Uterus (tissue), 4 donors: ENCODE data around the gene FIGN. TPM values are rescaled to one million over a fixed set of nuclear protein-coding genes. Genes with fewer than 3 reads are reported as not detected.

Experiments used
- DNase-seq, 2 donors: peaks; one replicate each; pipeline ENCODE4 v3.0.0-alpha.2; 2019 to 2020
- H3K27ac ChIP-seq, 2 donors: fragments of 200-600 bp; sonication (generic); 1 replicate in 1 of 2; 2 replicates in 1 of 2; pipeline ENCODE4 v1.5.1; 2016 to 2018
- H3K27me3 ChIP-seq, 2 donors: fragments of 200-600 bp; sonication (generic); one replicate each; pipeline ENCODE4 v1.5.1; 2018 to 2019; ENCODE audit warnings: control low read depth in 1 of 2
- H3K36me3 ChIP-seq, 2 donors: fragments of 200-600 bp; sonication (generic); one replicate each; pipeline ENCODE4 v1.5.1; 2019; ENCODE audit warnings: control low read depth in 1 of 2
- H3K4me1 ChIP-seq, 2 donors: fragments of 200-600 bp; sonication (generic); one replicate each; pipeline ENCODE4 v1.5.1; 2018 to 2019; ENCODE audit warnings: control low read depth in 1 of 2
- H3K4me3 ChIP-seq, 2 donors: fragments of 200-600 bp; sonication (generic); 1 replicate in 1 of 2; 2 replicates in 1 of 2; pipeline ENCODE4 v1.5.1; 2018 to 2019; ENCODE audit warnings: mild to moderate bottlenecking in 1 of 2
- H3K9me3 ChIP-seq, 2 donors: fragments of 200-600 bp; sonication (generic); one replicate each; pipeline ENCODE4 v1.5.1; 2019; ENCODE audit warnings: control low read depth in 1 of 2
- CTCF ChIP-seq, 4 experiments: fragments of 200-600 bp in 2 of 4; fragments of 450-650 bp in 2 of 4; sonication (generic) in 2 of 4; IDR thresholded peaks; one replicate each; pipeline ENCODE4 v1.5.1; 2016 to 2019; ENCODE audit warnings: antibody characterized with exemption in 4 of 4, mild to moderate bottlenecking in 2 of 4, moderate library complexity in 1 of 4
- POLR2A ChIP-seq, 2 donors: fragments of 450-650 bp; IDR thresholded peaks; one replicate each; pipeline ENCODE4 v1.6.1; 2016; ENCODE audit warnings: antibody characterized with exemption in 2 of 2, mild to moderate bottlenecking in 1 of 2, moderate library complexity in 1 of 2
- intact Hi-C: fragments of 100-400 bp; cut with DNase I; formaldehyde crosslinking; loops from one replicate; pipeline ENCODE4 v1.15.1; 2023; ENCODE audit warnings: low total_unique reads
- total RNA-seq, 4 donors: library from RNA; depleted of rRNA in 3 of 4; stranded (reverse); fragments of >200 nt in 3 of 4; gene quantifications; one replicate each; pipeline versions ENCODE4 v1.1.0 to v1.2.4, GENCODE V29; 2014 to 2023
- donor health status: DM: yes; HTN: yes; CAD: no.

Gene FIGN
- total RNA-seq, 4 donors from 2014 or later: 1.8 to 9.8 (median 4.6) TPM

DNA sequence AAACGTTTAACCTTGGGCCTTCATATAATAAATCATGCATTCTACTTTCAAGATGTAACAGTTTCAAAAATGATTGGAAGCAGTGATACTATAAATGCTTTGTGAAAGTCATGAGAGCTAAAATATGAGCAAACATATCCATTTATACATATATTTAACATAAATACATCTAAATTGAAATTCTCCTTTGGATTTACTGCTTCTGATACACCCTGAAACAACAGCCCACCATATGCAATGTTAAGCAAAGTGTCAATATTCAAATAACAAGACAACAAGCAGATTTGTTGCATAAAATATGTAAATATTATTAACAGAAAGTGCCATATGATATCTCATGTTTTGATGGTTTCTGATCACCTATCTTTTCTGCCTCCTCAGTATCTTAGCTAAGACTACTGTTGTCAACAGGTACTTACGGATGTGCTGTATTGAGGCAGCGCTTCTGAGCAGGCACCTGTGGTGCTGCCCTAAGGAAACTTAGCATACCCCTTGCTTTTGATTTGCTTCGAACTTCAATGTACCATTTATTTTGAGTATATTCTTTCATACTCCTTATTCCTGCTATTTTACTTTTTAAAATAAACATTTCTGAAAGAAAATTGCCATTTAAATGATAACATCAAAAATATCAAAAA lies 6.1 kb downstream of the FIGN start:
- Histone ChIP-seq H3K36me3 (no peaks in the 10 kb centered on the region), H3K27me3 (no peaks in the 10 kb centered on the region), H3K4me3 (no peak overlapping the region), H3K9me3 (no peaks in the 10 kb centered on the region), H3K27ac (peak overlapping the region in 1 of 2 donors; percentile 19), H3K4me1 (no peaks in the 10 kb centered on the region)
- no peak for TF ChIP-seq POLR2A (IDR thresholded peaks at IDR 0.05)
- no peak for TF ChIP-seq CTCF (IDR thresholded peaks at IDR 0.05)
- DNase-seq: no peak
- intact Hi-C loops: no loop called here

- intact Hi-C loops: no loop called here
- Histone ChIP-seq H3K4me1 (no peaks in the 10 kb centered on the region), H3K9me3 (no peaks in the 10 kb centered on the region), H3K4me3 (no peak overlapping the region), H3K27ac (no peak overlapping the region), H3K27me3 (no peaks in the 10 kb centered on the region), H3K36me3 (no peaks in the 10 kb centered on the region)
- no peak for TF ChIP-seq POLR2A (IDR thresholded peaks at IDR 0.05)
- TF ChIP-seq CTCF (IDR thresholded peaks at IDR 0.05): no peak
- no peak for DNase-seq
These were observed 11.9 kb downstream of the FIGN start for GRCh38 chr2:163723881-163724280.

- H3K4me3 ChIP-seq: no peak overlapping the region
- H3K4me1 ChIP-seq: no peaks in the 10 kb centered on the region
- TF ChIP-seq CTCF (IDR thresholded peaks at IDR 0.05) (no peak), POLR2A (IDR thresholded peaks at IDR 0.05) (no peak)
- no peak for DNase-seq
- intact Hi-C loops: no loop called here
- no peaks in the 10 kb centered on the region for H3K36me3 ChIP-seq
- no peaks in the 10 kb centered on the region for H3K27me3 ChIP-seq
- H3K27ac ChIP-seq: no peak overlapping the region
- no peaks in the 10 kb centered on the region for H3K9me3 ChIP-seq
These were observed 12.5 kb downstream of the FIGN start for GRCh38 chr2:163723348-163723747.

DNA sequence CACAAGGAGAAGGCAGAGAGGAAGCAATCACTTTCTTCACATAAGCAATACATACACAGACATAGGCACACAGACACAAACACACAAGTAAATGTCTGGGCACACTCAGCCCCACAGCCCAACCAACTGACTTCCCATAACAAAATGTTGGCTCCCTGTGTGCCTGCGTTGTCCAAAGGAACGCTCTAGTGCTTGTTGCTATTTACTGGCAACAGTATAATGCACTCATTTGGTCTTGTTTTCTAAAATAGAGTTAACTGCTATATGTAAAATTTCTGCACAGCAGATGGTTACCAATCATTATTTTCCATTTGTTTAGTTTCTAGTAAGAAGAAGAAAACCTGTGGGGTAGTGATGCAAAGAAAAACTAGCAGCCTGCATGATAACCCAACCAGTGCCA lies 16.5 kb downstream of the FIGN start:
- Histone ChIP-seq H3K4me3 (no peak overlapping the region), H3K4me1 (no peaks in the 10 kb centered on the region), H3K27me3 (no peaks in the 10 kb centered on the region), H3K36me3 (no peaks in the 10 kb centered on the region), H3K27ac (no peak overlapping the region), H3K9me3 (no peaks in the 10 kb centered on the region)
- TF ChIP-seq POLR2A (IDR thresholded peaks at IDR 0.05): no peak
- no peak for TF ChIP-seq CTCF (IDR thresholded peaks at IDR 0.05)
- DNase-seq: no peak
- intact Hi-C loops: no loop called here

- DNase-seq: no peak
- Histone ChIP-seq H3K27me3 (no peaks in the 10 kb centered on the region), H3K4me3 (no peak overlapping the region), H3K36me3 (no peaks in the 10 kb centered on the region), H3K9me3 (no peaks in the 10 kb centered on the region), H3K27ac (no peak overlapping the region), H3K4me1 (no peaks in the 10 kb centered on the region)
- TF ChIP-seq POLR2A (IDR thresholded peaks at IDR 0.05) (no peak), CTCF (IDR thresholded peaks at IDR 0.05) (no peak)
- intact Hi-C loops: no loop called here
These were observed 17.7 kb downstream of the FIGN start for GRCh38 chr2:163717993-163718680.
